Measurements from ENCODE around the gene FBXO46. TPM values are rescaled to one million over a fixed set of nuclear protein-coding genes. Genes with fewer than 3 reads are reported as not detected.
A peak's percentile ranks its signal among the peaks of the same experiment; 100 is the strongest.
"Not testable (repeated sequence)": the region's sequence is repeated elsewhere in the genome, so short reads cannot be mapped to it uniquely, and the experiment has no call there.

The FBXO46 gene
- total RNA-seq, 1 experiment from 2014 or later = 7.0 TPM

GRCh38 chr19:45746866-45747265, 16.2 kb upstream of the FBXO46 start:
- DNase-seq (ENCODE audit: low read depth, low spot score) = no peak
- in situ Hi-C loops (cut with HindIII; ENCODE audit: low pct_unique_long_range_greater_than_20kb, low sequenced_read_pairs) = no loop called here

- no peak for DNase-seq (ENCODE audit: low read depth, low spot score)
- in situ Hi-C loops (cut with HindIII; ENCODE audit: low pct_unique_long_range_greater_than_20kb, low sequenced_read_pairs) = no loop called here
Measured at GRCh38 chr19:45745606-45746005, 14.9 kb upstream of the FBXO46 start.

- in situ Hi-C loops (cut with HindIII; ENCODE audit: low pct_unique_long_range_greater_than_20kb, low sequenced_read_pairs) = no loop called here
- no peak for DNase-seq (ENCODE audit: low read depth, low spot score)
Measured at GRCh38 chr19:45742969-45743368, 12.3 kb upstream of the FBXO46 start.

DNA sequence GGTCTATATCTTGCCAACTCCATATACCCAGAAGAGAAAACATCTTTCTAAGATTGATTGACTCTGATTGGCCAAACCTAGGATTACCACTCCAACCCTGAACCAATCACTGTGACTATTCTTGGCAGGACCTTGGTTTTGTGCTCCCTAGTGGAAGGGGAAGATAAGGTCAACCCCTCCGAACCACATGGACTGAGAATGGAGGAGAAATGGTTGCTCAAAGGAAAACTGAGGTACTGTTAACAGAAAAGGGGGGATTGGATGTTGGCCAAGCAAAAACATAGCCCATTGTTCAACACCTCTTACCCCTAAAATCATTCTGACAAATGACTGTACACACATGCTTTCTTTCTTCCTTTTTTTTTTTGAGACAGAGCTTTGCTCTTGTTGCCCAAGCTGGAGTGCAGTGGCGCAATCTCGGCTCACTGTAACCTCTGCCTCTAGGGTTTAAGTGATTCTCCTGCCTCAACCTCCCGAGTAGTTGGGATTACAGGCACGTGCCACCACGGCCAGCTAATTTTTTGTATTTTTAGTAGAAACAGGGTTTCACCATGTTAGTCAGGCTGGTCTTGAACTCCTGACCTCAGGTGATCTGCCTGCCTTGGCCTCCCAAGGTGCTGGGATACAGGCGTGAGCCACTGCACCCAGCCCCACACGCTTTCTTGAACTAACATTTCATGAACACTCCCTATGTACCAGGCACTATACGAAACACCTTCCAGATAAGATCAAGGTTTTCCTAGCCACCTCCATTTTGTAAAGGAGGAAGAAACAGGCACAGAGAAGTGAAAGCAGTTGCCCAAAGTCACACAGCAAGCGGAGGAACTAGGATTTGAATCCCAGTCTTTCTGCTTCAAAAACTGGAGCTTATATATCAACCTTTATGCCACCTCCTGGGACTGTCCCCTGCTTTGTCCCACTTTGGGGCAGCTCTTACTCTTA, 9.1 kb upstream of the FBXO46 start:
- in situ Hi-C loops (cut with HindIII; ENCODE audit: low pct_unique_long_range_greater_than_20kb, low sequenced_read_pairs) = no loop called here
- DNase-seq (ENCODE audit: low read depth, low spot score) = peak; percentile 71

- in situ Hi-C loops (cut with HindIII; ENCODE audit: low pct_unique_long_range_greater_than_20kb, low sequenced_read_pairs) = no loop called here
- DNase-seq (ENCODE audit: low read depth, low spot score) = no peak
Measured at GRCh38 chr19:45733160-45733810, 2.6 kb upstream of the FBXO46 start, which contains the start of gene MEIOSIN. Gene MEIOSIN, plus strand, starts transcription at chr19:45733439. Its CDS starts 1,938 bp downstream, at chr19:45735377.

DNA sequence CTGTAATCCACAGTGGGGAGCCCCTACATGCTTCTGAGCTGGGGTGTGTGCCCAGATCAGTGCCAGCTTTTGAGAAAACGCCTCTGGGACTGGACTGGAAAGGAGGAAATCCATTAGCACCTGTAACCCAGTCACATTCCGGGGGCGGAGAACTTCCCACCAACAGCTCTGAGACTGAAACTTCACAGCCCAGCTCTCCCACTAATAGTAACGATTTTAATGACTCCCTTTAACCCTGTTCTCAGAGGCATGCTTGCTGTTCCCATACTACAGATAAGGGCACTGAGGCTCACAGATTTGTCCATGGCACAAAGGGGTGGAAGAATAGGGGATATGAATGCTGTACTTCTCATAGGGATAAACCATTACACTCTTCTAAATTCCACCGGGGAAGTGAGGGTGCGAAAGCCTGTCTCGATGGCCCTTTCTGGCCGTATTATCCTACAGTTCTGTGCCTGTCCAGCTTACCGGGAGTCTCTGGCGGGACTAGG, 851 bp downstream of the FBXO46 start:
- in situ Hi-C loops (cut with HindIII; ENCODE audit: low pct_unique_long_range_greater_than_20kb, low sequenced_read_pairs) = no loop called here
- DNase-seq (ENCODE audit: low read depth, low spot score) = no peak

DNA sequence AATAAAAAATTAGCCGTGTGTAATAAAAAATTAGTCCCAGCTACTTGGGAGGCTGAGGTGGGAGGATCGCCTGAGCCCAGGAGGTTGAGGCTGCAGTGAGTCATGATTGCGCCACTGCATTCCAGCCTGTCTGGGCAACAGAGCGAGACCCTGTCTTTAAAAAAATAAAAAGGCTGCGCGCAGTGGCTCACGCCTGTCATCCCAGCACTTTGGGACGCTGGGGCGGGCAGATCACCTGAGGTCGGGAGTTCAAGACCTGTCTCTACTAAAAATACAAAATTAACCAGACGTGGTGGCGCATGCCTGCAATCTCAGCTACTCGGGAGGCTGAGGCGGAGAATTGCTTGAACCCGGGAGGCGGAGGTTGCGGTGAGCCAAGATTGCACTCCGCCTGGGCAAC, 2.0 kb downstream of the FBXO46 start:
- in situ Hi-C loops (cut with HindIII; ENCODE audit: low pct_unique_long_range_greater_than_20kb, low sequenced_read_pairs); DNase-seq (ENCODE audit: low read depth, low spot score): not testable (repeated sequence)

GRCh38 chr19:45720065-45720464, 10.6 kb downstream of the FBXO46 start:
- DNase-seq (ENCODE audit: low read depth, low spot score); in situ Hi-C loops (cut with HindIII; ENCODE audit: low pct_unique_long_range_greater_than_20kb, low sequenced_read_pairs): not testable (repeated sequence)

DNA sequence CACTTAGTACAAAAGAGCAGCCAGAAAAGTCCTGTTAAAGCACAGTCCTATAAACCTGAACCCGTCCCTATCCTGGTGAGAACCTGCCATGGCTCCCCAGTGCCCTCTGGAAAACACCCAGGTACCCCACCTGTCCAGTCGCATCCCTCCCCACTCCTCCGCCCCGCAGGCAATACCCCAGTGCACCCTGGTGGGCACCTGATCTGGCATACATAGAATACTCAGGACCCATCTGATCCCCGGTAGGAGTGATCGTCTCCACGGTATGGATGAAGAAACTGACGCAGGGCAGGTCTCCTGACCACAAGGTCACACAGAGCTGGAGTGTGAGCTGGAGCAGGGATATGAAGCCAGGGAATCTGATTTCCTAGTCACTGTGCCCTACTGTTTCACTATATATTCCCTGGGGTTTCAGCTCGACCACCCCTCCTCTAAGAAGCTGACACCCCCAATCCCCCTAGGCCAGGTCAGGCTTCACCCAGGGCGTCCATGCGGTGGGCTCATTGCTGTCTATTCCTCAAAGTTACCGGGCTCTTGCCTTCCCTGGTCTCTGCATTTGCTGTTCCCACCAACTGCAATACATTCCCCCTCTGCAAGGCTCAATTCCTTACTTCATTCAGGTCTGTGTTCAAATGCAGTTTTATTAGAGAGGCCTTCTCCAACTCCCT, 12.6 kb downstream of the FBXO46 start:
- DNase-seq (ENCODE audit: low read depth, low spot score) = no peak
- in situ Hi-C loops (cut with HindIII; ENCODE audit: low pct_unique_long_range_greater_than_20kb, low sequenced_read_pairs) = no loop called here

GRCh38 chr19:45717131-45717982, 13.3 kb downstream of the FBXO46 start:
- DNase-seq (ENCODE audit: low read depth, low spot score) = peak; percentile 99
- in situ Hi-C loops (cut with HindIII; ENCODE audit: low pct_unique_long_range_greater_than_20kb, low sequenced_read_pairs) = no loop called here

DNA sequence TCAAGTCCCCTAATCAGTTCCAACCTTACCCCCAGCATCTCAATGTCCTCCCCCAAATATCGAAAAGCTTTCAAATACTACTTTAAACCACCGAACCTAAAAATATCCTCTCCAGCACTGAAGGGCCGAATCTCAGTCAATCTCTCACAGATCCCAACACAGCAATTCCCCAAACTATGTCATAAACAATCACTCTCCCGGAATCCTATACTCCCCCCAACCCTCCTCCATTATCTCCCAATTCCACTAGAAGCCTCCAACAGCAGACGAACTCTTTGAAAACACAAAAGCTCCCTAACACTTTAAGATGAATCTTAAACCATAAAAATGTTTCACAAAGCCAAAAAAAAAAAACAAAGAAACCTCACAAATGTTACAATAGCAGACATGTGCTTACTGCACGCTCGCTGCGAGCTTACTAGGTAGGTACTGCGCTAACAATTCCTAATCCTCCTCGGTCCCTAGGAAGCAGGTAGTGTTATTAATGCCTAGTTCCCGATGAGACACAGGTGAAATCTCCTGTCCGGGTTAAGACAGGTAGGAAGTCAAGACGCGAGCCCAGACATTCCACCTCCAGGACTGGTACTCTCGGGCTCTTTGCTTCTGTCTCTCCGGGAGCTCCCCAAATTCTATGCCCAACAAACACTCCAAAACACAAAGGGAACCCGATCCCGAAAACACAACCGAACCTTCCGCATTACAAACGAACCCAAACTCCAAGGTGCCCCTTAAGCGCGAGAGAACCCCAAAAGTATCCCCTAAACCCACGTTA, 14.2 kb downstream of the FBXO46 start:
- no peak for DNase-seq (ENCODE audit: low read depth, low spot score)
- in situ Hi-C loops (cut with HindIII; ENCODE audit: low pct_unique_long_range_greater_than_20kb, low sequenced_read_pairs) = no loop called here

DNA sequence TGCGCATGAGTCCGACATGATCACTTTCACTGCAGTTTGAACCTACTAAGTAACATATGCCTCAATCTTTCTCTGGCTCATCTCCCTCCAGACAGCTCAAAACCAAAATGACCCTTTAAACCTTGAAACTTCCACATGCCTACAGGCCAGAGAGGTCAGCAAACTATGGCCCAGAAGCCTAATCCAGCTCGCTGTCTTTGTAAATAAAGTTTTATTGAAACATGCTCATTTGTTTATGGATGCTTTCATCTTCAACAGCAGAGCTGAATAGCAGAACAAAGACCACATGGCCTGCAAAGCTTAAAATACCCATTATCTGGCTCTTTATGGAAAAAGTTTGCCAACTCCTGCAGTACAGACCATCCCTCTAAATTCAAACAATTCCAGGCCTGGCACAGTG, 15.6 kb downstream of the FBXO46 start:
- in situ Hi-C loops (cut with HindIII; ENCODE audit: low pct_unique_long_range_greater_than_20kb, low sequenced_read_pairs) = no loop called here
- DNase-seq (ENCODE audit: low read depth, low spot score) = no peak

DNA sequence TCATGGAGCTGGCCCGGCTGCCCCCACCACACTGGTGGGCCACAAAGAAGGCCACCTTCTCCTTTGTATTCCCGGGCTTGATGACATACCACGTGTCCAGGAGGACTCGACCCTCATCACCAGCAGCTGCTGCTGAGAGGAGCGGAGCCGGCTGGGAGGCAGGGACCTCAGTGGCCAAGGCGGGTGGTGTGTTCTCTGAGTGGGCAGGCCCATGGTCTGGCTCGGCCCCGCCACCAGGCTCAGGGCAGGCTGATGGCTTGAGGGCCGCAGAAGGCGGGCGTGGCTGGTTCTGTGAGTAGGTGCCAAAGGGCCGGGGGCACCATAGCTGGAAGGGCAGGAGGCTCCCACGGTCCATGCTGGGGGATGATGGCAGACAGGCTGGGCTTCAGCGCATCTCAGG, 17.6 kb downstream of the FBXO46 start:
- in situ Hi-C loops (cut with HindIII; ENCODE audit: low pct_unique_long_range_greater_than_20kb, low sequenced_read_pairs) = no loop called here
- no peak for DNase-seq (ENCODE audit: low read depth, low spot score)

DNA sequence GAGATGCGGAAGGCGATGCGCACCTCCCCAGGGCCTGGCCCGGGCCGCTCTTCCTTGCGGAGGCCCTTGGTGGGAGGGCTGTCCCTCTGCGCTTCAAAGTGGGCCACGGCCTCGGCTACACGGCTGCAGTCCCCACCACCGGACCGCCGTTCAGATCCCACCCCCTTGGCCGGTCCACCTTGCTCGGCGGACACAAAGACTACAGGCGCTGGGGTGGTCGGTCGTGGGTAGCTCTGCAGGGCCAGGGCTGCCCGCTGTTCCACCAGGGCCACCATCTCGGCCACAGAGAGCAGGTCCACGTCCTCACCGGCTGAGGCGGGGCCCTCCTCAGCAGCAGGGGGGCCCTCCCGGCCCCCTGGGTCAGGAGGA, 18.0 kb downstream of the FBXO46 start:
- no peak for DNase-seq (ENCODE audit: low read depth, low spot score)
- in situ Hi-C loops (cut with HindIII; ENCODE audit: low pct_unique_long_range_greater_than_20kb, low sequenced_read_pairs) = no loop called here

DNA sequence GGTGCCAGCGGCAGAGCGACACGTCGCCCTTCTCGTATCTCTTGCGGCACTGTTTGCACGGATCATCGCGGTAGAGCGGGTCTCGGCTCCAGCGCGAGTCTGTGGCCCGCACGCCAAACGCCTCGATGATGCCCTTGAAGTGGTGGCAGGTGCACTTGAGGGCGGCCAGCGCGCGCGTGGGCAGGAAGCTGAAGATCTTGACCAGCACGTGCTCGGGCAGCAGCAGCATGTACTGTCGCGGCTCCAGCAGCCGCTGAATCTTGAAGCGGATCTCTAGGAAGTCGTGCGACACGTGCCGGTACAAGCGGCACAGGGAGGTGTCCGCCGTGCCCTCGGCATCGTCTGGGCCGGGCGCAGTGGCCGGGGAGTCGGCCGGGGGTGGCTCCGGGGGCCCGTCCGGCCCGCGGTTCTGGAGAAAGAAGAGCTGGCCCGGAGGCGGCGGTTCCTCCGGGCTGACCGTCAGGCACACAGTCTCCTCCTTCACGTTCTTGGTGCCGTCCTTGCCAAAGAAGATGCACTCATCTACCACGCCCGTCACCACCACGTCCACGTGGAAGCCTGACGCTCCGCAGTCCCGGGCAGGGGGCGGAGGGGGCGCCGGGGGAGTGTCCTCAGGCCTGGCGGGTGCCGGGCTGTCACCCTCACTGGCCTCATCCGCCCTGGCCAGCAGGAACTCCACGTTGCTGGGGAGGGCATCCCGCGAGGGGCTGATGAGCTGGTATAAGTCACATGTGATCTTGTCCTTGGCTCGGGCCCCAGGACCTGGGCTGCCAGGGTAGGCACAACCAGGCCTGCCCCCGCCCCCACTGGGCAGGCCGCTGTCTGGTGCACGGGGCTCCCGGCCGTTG, 18.6 kb downstream of the FBXO46 start:
- no peak for DNase-seq (ENCODE audit: low read depth, low spot score)
- in situ Hi-C loops (cut with HindIII; ENCODE audit: low pct_unique_long_range_greater_than_20kb, low sequenced_read_pairs) = no loop called here
